RCC 7860 (cell line): ENCODE measurements around the gene ZNF512.
"Not testable (repeated sequence)": the region's sequence is repeated elsewhere in the genome, so short reads cannot be mapped to it uniquely, and the experiment has no call there.

Experiments
- DNase-seq: peaks from one replicate; pipeline ENCODE4 v3.0.0-alpha.2; 2015; ENCODE audit warnings: low spot score
- FAIRE-seq: peaks from 2 replicates; lab custom pipeline; 2012; peaks lifted over from hg19 to GRCh38; lab: Jason Lieb, UNC

Gene ZNF512

DNA sequence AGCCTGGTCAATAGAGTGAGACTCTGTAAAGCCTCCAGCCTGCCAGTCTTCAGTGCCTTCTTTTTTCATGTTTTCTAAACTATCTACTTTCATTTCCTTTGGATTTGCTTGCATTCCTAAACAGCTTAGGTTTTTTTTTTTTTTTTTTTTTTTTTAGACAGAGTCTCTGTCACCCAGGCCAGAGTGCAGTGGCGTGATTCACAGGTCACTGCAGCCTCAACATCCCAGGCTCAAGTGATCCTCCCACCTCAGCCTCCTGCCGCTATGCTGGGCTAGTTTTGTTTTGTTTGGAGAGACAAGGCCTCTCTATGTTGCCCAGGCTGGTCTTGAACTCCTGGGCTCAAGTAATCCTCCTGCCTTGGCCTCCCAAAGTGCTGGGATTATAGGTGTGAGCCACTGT lies 47.4 kb downstream of the ZNF512 start:
- not testable (repeated sequence) for DNase-seq, FAIRE-seq

DNA sequence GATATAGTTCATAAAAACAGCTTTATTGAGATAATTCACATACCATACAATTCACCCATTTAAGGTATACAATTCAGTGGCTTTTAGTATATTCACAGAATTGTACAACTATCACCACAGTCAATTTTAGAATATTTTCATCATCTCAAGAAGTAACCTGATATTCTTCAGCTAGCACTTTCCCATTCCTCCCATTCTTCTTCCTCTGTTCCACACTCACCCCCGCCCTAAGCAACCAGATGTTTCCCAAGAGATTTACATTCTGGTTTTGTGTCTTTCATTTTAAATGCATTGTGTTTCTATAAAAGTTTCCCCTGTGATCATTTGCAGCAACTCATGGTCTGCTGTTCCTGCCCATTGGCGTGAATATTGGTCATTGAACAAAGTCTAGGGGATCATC lies 51.4 kb downstream of the ZNF512 start:
- FAIRE-seq, result no peak

DNA sequence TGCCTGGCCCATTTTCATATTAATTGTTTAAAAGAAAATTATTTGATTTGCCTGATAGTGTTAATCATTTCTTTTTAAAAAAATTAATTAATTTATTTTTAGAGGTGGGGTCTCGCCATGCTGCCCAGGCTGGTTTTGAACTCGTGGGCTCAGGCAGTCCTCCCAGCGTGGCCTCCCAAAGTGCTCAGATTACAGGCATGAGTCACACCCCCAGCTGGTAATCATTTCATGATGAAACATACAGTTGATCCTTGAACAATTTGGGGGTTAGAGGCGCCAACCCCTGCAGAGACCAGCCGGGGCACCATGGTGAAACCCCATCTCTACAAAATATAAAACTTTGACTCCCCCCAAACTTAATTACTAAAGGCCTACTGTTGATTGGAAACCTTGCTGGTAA lies 53.9 kb downstream of the ZNF512 start:
- FAIRE-seq (no peak), DNase-seq (no peak)

More for the DNA sequence above, 51.4 kb downstream of the ZNF512 start:
- no peak for DNase-seq

DNA sequence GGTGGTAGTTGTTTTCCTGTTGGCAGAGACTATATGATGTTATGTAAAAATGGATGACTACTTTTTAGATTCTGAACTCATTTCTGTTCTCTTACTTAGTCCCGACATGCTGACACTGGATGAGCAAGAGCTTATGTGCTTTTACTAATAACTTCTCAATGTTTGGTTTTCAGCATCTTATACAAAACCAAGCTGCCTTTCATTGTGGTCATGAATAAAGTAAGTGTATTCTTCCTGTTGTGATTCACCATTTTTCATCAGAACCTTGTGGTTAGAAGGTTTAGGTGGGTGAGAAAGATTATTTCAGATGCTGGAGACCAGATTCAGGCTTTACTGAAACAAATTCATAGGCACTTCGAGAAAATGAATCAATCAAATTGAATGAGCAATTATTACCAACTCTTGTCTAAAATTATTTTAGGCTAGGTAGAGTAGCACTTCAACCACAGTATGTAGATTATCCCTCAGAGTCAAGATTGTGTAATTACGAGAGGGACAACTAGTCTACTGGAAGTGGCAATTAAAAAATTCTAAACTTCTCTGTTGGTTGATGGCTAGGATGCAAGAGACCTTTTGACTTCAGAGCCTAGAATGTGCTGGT lies 55.3 kb downstream of the ZNF512 start:
- FAIRE-seq (peak; percentile 92), DNase-seq (peak; percentile 89)

DNA sequence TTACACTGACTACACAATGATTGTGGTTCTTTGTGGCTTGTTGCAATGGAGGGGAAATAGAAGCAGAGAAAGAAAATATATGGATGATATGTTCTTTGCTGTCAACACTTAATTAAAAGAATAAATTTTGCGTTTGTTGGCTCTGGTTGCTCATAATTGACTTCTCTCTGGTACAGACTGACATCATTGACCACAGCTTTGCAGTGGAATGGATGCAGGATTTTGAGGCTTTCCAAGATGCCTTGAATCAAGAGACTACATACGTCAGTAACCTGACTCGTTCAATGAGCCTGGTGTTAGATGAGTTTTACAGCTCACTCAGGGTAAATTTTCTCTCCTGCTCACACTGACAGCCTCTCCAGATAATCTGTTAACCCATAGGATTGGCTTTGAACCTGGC lies 55.9 kb downstream of the ZNF512 start:
- DNase-seq (peak; percentile 68), FAIRE-seq (peak; percentile 60)

DNA sequence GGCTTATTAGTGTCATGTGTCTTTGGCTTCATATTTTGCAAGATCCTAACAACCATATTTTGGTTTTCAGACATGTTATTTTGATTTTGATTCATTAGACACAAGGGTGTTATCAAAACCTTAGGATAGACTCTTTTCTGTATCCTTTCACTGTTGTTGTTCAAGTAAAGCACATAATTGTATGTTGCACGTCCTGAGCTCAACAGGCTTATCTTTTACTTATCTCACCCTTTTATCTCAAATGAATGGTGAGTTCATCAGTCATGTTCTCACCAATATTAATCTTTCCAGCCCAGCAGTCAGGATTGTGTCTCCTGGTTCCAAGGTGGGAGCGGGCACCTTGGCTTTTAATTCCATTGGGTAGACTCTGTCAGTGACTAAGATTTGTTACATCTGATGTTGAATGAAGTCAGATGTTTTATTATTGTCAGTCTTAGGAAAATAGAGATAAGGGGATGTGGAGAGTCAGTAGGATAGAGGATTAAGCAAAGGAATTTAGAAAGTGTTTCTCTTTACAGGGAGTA lies 57.9 kb downstream of the ZNF512 start:
- DNase-seq (peak; percentile 46), FAIRE-seq (no peak)

DNA sequence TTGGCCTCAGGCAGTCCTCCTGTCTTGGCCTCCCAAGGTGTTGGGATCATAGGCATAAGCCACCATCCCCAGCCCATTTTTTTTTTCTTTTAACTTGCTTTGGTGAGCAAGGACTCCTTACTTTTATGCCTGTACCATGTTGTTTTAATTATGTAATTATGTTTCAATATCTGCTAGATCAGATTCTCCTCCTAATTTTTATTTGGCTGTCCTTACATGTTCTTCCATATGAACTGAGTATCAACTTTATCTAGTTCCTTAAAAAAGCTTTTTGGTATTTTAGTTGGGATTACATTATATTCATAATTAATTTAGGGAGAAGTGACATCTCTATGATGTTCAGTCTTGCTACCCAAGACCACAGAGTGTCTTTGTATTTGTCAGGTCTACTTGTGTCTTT lies 62.4 kb downstream of the ZNF512 start:
- no peak for DNase-seq
- FAIRE-seq, result no peak

DNA sequence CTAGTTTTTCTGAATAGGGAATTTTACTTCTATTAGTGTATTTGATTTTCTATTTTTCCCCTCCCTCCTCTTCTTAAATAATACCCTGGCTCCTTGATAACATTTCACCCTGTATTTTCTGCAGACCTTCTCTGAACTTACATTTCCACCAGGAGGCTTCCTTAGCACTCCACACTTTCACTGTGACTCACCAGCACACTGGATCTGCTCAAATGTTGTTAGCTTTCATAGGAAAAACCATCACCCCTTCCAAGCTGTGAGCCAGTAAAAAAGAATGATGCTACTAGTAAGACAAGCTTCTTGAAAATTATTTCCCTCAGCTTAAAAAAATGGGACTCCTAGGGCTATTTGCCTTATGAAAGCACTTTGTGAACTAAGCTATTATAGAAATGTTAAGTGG lies 64.4 kb downstream of the ZNF512 start:
- no peak for FAIRE-seq
- DNase-seq, result no peak

DNA sequence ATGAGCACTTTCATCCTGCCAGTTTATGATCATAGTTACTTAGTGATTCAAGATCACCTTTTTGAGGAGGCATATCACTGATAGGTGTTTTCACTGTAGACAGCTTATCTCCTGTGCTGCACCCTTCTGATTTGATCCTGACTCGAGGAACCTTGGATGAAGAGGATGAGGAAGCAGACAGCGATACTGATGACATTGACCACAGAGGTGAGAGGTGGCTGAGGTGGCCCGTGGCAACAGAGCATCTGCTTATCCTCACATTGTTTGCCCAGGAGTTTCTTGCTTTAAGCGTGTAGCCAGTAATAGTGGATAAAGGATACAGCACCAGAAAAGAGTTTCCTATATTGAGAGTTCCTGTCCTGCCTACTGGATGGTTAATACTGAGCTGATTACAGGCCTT lies 64.9 kb downstream of the ZNF512 start:
- no peak for DNase-seq
- no peak for FAIRE-seq

DNA sequence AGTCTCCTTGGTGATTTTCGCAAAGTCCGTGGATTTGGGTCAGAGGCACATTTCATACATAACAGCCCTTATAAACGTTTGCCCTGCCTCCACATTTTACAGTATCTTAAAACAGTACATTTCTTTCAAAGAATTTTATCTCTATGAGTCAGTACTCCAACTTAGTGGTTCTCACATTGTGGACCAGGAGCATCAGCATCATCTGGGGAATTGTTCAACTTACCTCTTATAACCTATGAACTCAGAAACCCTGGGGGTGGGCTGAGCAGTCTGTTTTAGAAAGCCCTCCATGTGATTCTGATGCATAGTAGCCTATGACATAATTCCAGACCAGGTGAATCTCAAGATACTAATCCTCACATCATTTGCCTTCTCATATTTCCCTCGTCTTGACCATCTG lies 68.2 kb downstream of the ZNF512 start:
- no peak for DNase-seq
- FAIRE-seq, result no peak

DNA sequence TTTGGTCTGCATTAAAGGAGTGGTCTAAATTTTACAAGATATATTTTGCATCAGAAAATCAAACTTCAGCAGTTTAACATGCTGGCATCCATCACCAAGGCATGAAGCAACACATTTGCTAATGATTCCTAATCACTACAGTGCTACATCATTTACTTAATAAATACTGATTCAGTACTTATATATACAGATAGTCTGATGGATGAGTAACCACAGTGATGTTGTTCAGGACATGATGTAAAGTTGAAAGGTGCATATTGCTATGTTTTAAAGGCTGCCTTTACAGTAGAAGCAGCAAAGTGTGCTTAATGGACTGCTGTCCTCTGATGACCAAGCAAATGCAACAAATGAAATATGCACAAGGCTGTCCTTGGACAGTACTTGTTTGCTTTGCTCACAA lies 69.5 kb downstream of the ZNF512 start:
- FAIRE-seq, result no peak
- DNase-seq, result no peak

DNA sequence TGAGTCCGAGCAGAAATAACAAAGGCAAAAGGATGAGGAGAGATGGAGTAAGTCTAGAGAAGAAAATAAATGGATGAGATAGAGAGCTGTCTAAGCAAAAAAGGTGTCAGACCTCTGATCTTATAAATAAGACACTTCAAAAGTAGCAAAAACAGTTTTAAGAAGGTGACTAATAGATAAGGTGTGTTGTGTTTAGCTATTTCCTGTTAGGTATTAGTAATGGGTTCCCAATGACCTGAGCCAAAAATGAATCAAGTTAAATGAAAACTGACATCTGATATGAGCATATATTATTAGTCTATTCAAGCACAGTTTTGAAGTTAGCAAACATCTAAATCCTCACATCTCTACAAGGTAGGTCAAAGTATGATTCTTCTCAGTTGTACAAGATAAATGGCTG lies 69.9 kb downstream of the ZNF512 start:
- FAIRE-seq, result no peak
- DNase-seq, result no peak

DNA sequence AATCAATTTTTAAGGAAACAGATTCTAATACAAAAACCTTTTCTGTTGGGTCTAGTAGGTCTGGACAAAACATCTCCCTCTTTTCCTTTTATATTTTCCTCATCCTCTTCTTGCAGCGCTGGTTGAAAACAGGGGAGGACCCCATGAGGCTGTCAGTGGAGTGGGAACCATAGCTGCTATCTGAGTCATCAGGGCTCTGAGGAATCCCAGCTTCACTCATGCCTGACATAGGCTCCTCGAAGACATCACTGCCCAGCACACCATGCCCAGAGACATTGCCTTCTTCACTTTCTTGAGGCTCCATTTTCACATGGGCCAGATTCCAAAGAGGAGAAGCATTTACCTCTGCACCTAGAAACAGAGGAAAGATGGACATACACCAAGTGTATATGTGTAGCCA lies 70.6 kb downstream of the ZNF512 start:
- peak; percentile 86 for FAIRE-seq
- DNase-seq, result peak; percentile 80

DNA sequence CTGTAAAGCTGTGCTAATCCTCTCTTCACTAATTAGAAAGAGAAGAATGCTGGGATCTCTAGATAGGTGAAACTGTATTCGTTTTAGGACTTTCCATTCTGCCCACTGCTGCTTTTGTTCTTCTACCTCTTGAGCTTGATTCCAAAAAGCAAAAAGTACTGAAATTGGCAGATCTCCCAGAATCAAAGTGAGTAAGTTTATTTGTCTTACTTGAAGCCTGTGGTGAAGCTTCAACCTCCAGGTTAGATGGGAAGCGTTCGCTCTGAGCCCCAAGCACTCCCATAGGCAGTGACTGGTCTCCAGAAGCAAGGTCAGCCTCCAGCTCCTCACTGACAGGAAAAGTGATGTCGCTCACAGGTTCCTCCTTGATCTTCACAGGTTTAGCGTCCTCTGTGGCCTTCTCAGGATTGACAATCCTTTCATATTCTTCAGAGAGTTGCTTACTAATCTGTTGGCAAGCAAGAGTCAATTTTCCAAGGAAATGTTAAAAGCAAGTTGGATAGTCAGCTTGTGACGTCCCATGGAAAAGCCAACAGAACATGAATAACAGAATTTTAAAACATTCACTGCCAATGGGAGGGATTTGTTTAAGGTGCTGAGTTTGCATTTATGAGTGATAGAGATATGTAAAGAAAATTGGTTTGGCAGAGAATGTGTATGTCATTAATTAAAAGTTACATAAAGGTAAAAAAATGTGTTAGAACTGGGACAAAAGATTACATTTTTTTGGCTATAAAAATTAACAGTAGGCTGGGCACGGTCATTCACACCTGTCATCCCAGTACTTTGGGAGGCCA lies 72.5 kb downstream of the ZNF512 start:
- DNase-seq, result peak; percentile 45
- FAIRE-seq, result no peak

DNA sequence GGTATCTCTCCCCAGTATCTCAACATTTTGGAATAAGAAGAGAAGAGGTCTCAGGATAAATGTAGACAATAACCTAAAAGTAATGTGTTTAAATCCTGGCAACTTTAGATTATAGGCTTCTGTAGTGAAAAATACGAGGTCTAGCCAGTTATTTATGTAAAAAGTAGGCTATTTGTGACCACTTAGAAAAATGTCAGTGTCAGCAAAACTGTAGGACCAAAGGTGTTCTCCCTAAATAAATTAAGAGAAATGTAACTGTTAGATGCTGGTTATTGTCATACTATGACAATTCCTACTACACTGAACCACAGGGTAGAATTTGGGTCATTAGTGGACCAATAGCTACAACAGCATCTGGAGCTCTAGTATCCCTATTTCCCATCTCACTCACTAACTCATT lies 78.5 kb downstream of the ZNF512 start:
- no peak for FAIRE-seq
- DNase-seq, result no peak

DNA sequence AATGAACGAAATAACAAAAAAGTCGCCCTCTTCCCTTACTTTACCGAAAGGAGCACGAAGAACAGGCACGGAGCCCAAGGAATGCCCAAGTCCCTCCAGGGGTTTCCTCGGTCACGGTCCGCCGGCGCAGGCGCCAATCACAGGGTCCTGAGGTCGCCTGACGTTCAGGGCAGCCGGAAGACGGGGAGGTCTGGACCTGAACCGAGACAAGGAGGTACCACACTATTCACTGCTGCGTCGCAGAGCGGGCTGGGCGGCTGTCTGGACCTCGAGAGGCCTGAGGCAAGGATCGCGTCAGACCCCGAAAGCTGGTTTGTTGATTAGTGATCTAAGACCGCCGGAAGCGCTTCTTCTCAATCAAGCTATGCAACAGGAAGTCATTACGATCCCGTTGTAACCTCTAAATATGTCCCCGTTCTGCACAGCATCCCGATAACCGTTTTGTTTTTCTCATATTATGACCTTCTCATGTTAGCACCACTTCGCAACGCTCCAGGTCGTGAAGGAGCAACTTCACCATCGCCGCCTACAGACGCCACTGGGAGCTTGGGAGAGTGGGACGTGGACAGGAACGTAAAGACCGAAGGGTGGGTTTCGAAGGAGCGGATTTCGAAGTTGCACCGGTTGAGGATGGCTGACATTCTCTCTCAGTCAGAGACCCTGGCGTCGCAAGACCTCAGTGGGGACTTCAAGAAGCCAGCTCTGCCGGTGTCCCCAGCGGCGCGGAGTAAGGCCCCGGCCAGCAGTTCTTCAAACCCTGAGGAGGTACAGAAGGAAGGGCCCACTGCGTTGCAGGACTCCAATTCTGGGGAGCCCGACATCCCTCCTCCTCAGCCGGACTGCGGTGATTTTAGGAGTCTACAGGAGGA lies 80.7 kb downstream of the ZNF512 start, which contains the start of the genes SLC4A1AP and SUPT7L:
SLC4A1AP (plus strand) TSS at position 605 of the 869 bp plus-strand sequence; CDS start at position 631, 26 bp downstream.
SUPT7L (minus strand) TSS at position 330 of the 869 bp plus-strand sequence. CDS start 1,422 bp downstream, outside the sequence.
- DNase-seq, result peak; percentile 66
- no peak for FAIRE-seq

DNA sequence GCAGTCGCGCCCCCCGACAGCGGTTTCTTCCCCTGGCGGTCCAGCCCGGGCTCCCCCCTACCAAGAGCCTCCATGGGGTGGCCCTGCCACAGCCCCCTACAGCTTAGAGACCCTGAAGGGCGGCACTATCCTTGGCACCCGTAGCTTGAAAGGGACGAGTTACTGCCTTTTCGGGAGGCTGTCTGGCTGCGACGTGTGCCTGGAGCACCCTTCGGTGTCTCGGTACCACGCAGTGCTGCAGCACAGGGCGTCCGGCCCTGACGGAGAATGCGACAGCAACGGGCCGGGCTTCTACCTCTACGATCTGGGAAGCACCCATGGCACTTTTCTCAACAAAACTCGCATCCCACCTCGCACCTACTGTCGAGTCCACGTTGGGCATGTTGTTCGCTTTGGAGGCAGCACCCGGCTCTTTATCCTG lies 81.3 kb downstream of the ZNF512 start:
- FAIRE-seq (no peak), DNase-seq (no peak)

DNA sequence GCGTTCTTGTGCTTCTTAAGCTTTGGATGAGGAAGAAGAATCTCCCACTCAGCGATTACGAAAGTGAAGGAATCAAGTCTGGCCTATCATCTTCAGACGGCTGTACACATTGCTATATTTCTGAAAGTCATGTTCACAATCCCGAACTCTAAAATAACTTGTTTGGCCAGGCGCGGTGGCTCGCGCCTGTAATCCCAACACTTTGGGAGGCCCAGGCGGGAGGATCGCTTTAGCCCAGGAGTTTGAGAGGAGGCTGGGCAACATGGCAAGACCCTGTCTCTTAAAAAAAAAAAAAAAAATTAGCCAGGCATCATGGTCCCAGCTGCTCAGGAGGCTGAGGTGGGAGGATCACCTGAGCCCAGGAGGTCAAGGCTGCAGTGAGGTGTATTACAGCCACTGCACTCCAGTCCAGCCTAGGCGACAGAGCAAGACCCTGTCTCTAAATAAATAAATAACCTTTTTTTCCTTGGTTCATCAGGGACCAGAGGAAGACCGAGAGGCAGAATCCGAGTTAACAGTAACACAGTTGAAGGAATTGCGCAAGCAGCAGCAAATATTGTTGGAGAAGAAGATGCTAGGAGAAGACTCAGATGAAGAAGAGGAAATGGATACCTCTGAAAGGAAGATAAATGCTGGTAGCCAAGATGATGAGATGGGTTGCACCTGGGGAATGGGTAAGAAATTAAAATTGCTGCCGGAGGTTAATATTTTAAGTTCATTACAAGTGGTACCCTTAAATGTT lies 82.0 kb downstream of the ZNF512 start:
- FAIRE-seq, result no peak

DNA sequence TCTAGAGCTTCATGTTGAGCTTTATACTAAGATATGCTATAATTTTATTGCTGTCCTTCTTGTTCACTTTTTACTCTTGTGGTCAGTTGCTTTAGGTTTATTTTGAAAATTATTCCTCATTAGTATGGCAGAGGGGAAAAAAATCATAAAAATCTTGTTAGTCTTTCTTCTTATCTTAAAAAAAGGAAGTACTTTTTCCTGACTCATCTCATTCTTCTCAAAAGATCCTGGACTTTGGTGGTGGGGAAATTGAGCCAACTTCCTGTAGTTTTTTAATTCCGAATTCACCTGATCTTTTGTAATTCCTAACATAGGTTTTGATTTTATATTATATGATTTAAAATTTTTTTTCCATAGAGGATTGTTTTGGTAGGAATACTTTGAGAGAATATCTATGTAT lies 84.6 kb downstream of the ZNF512 start:
- no peak for DNase-seq
- no peak for FAIRE-seq

More for the DNA sequence above, 82.0 kb downstream of the ZNF512 start:
- no peak for DNase-seq

DNA sequence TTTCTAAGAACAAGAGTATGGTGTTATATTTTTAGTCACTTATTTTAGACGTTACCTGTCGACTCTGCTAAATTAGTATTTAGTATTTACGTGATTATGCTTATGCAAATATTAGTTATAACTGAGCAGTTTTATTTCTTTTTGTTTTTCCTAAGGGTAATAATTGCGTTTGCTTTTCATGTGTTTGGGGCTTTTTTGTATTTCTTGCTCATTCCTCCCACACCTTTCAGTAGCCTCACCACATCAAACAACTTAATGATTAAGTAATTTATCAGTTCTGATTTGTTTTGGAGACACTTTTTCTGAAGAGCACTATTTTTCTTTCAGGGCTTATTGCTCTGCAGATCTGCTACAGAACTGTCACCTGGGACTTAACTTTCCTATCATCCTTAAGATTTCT lies 88.4 kb downstream of the ZNF512 start:
- DNase-seq (no peak), FAIRE-seq (no peak)
